ENCODE results near the gene VPS72. TPM values are rescaled to one million over a fixed set of nuclear protein-coding genes. Genes with fewer than 3 reads are reported as not detected.
A peak's percentile ranks its signal among the peaks of the same experiment; 100 is the strongest.

VPS72 gene
- total and polyA plus RNA-seq, 2 of the 13 experiments (the other 11 are each of a cell fraction or from before 2014, with no cell fraction given) = 33.7 to 34.5 TPM

- TF ChIP-seq ELK4 (CRISPR knock-in tag; IDR thresholded peaks at IDR 0.05; ENCODE audit: borderline replicate concordance) = peak; percentile 98; the same call in 1 of the 2 replicates
- peak; percentile 28; the same call in 1 of the 2 replicates for TF ChIP-seq UBTF (CRISPR knock-in tag; IDR thresholded peaks at IDR 0.05)
- no peak for TF ChIP-seq AKAP8 (CRISPR knock-in tag; IDR thresholded peaks at IDR 0.05)
- TF ChIP-seq NFYB (CRISPR knock-in tag; IDR thresholded peaks at IDR 0.05) = peak; percentile 57
- TF ChIP-seq ZNF30 (CRISPR knock-in tag; IDR thresholded peaks at IDR 0.05) = no peak
- TF ChIP-seq ZNF841 (CRISPR knock-in tag; IDR thresholded peaks at IDR 0.05; ENCODE audit: borderline replicate concordance) = no peak
- TF ChIP-seq ZBTB25 (CRISPR knock-in tag; IDR thresholded peaks at IDR 0.05) = peak; percentile 95
- no peak for TF ChIP-seq ZFP36L2 (CRISPR knock-in tag; IDR thresholded peaks at IDR 0.05)
- TF ChIP-seq GMEB2 (CRISPR knock-in tag; IDR thresholded peaks at IDR 0.05; ENCODE audit: low read depth) = peak; percentile 76
- TF ChIP-seq ARID2 (CRISPR knock-in tag; IDR thresholded peaks at IDR 0.05; ENCODE audit: borderline replicate concordance) = no peak
- TF ChIP-seq SRSF1 (optimal IDR thresholded peaks at IDR 0.05; ENCODE audit: low read depth, low read length) = no peak
- peak; percentile 54 for TF ChIP-seq IKZF5 (CRISPR knock-in tag; IDR thresholded peaks at IDR 0.05)
- TF ChIP-seq ZNF331 (CRISPR knock-in tag; IDR thresholded peaks at IDR 0.05) = 0 out of 2 replicates have a peak, but pooled peaks have one; percentile 30
- TF ChIP-seq ZNF367 (CRISPR knock-in tag; IDR thresholded peaks at IDR 0.05; ENCODE audit: borderline replicate concordance) = 0 out of 2 replicates have a peak, but pooled peaks have one; percentile 73
- TF ChIP-seq ZSCAN21 (CRISPR knock-in tag; IDR thresholded peaks at IDR 0.05; ENCODE audit: borderline replicate concordance) = no peak
- peak; percentile 79 for TF ChIP-seq HNF1B (CRISPR knock-in tag; IDR thresholded peaks at IDR 0.05)
- peak; percentile 98 for TF ChIP-seq ZNF513 (CRISPR knock-in tag; conservative IDR thresholded peaks at IDR 0.05)
- TF ChIP-seq NCOA5 (CRISPR knock-in tag; IDR thresholded peaks at IDR 0.05) = no peak
Measured at GRCh38 chr1:151165738-151166504, 24.1 kb downstream of the VPS72 start, which contains the start of the genes LYSMD1 and SCNM1 (continued).

All from HepG2 (cell line).